Loucy (cell line): Measurements from ENCODE around the gene PRAMEF12.
"Not testable (repeated sequence)": the region's sequence is repeated elsewhere in the genome, so short reads cannot be mapped to it uniquely, and the experiment has no call there.

Experiments used
- H2AFZ ChIP-seq: fragments of 200-600 bp; sonication (generic); 2 replicates; pipeline ENCODE4 v1.6.0; 2016; ENCODE audit warnings: antibody characterized with exemption, mild to moderate bottlenecking, low read length, moderate library complexity
- H3F3A ChIP-seq: fragments of 200-600 bp; 2 replicates; pipeline ENCODE4 v1.6.0; 2016; ENCODE audit warnings: antibody characterized with exemption, low read depth, mild to moderate bottlenecking
- H3K27me3 ChIP-seq: fragments of 200-600 bp; sonication (generic); 2 replicates; pipeline ENCODE4 v1.6.1; 2014; ENCODE audit warnings: low read length, mild to moderate bottlenecking; ENCODE audit not compliant: insufficient read depth, poor library complexity, severe bottlenecking
- H3K36me3 ChIP-seq: fragments of 200-600 bp; sonication (generic); 2 replicates; pipeline ENCODE4 v1.6.1; 2016; ENCODE audit warnings: low read length; ENCODE audit not compliant: insufficient read depth
- H3K4me1 ChIP-seq: fragments of 200-600 bp; sonication (generic); 2 replicates; pipeline ENCODE4 v1.5.1; 2014; ENCODE audit warnings: low read length, mild to moderate bottlenecking; ENCODE audit not compliant: insufficient read depth, poor library complexity, severe bottlenecking
- H3K4me2 ChIP-seq: fragments of 200-600 bp; sonication (generic); 2 replicates; pipeline ENCODE4 v1.6.0; 2014; ENCODE audit warnings: antibody characterized with exemption, low read length, low read depth, mild to moderate bottlenecking; ENCODE audit not compliant: poor library complexity, severe bottlenecking
- H3K4me3 ChIP-seq: fragments of 200-600 bp; sonication (generic); 2 replicates; pipeline ENCODE4 v1.5.1; 2014; ENCODE audit warnings: low read length, mild to moderate bottlenecking, mixed read lengths; ENCODE audit not compliant: poor library complexity, severe bottlenecking
- H3K79me2 ChIP-seq: fragments of 200-600 bp; sonication (generic); 2 replicates; pipeline ENCODE4 v1.6.1; 2014; ENCODE audit warnings: low read length; ENCODE audit not compliant: insufficient read depth
- H3K9ac ChIP-seq: fragments of 200-600 bp; sonication (generic); 2 replicates; pipeline ENCODE4 v1.6.0; 2014; ENCODE audit warnings: mild to moderate bottlenecking, low read depth, low read length, moderate library complexity; ENCODE audit not compliant: poor library complexity, severe bottlenecking
- H3K9me2 ChIP-seq: fragments of 200-600 bp; sonication (generic); replicated peaks from 2 replicates; pipeline ENCODE4 v1.6.1; 2016; ENCODE audit warnings: low read depth, low read length, mixed read lengths
- H3K9me3 ChIP-seq: fragments of 200-600 bp; sonication (generic); 2 replicates; pipeline ENCODE4 v1.6.1; 2014; ENCODE audit warnings: mild to moderate bottlenecking, antibody characterized with exemption, low read length, low read depth; ENCODE audit not compliant: insufficient read depth
- H4K20me1 ChIP-seq: fragments of 200-600 bp; sonication (generic); 2 replicates; pipeline ENCODE4 v1.6.0; 2014; ENCODE audit warnings: antibody characterized with exemption, low read length, mild to moderate bottlenecking; ENCODE audit not compliant: insufficient read depth, poor library complexity, severe bottlenecking
- EZH2phosphoT487 ChIP-seq: fragments of 200-600 bp; IDR thresholded peaks from 2 replicates; pipeline ENCODE4 v1.6.1; 2018; ENCODE audit warnings: antibody characterized with exemption, mild to moderate bottlenecking, moderate library complexity, borderline replicate concordance
- TF ChIP-seq, protein P1 (sequence below): fragments of 200-600 bp; sonication (generic); conservative IDR thresholded peaks from 2 replicates; pipeline ENCODE4 v1.5.1; 2014; ENCODE audit warnings: mild to moderate bottlenecking, antibody characterized with exemption, low read length

PRAMEF12 gene

DNA sequence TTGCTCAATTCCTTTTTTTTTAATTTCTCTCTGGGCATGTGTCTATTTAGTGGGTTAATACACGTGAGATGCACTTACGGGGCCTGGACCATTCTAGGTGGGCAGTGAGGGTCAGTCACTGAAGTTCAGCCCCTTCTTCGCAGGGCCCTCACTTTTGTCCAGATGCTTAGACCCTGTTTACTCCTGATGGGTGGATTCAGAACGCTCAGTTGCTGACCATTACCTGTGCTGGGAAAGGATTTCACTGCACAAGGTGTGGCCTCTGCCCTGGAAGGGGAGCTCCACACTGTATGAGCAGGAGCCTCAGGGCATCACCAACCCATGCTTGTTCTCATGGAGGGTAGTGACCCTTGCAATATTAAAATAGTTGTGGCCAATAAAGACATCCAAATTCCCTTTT is 4.5 kb downstream of the PRAMEF12 start:
- H3K4me1 ChIP-seq = no peaks in the 10 kb centered on the region
- H3K79me2 ChIP-seq = no peaks in the 10 kb centered on the region
- H3F3A ChIP-seq = no peaks in the 10 kb centered on the region
- H2AFZ ChIP-seq = no peak overlapping the region
- TF ChIP-seq, protein P1, sequence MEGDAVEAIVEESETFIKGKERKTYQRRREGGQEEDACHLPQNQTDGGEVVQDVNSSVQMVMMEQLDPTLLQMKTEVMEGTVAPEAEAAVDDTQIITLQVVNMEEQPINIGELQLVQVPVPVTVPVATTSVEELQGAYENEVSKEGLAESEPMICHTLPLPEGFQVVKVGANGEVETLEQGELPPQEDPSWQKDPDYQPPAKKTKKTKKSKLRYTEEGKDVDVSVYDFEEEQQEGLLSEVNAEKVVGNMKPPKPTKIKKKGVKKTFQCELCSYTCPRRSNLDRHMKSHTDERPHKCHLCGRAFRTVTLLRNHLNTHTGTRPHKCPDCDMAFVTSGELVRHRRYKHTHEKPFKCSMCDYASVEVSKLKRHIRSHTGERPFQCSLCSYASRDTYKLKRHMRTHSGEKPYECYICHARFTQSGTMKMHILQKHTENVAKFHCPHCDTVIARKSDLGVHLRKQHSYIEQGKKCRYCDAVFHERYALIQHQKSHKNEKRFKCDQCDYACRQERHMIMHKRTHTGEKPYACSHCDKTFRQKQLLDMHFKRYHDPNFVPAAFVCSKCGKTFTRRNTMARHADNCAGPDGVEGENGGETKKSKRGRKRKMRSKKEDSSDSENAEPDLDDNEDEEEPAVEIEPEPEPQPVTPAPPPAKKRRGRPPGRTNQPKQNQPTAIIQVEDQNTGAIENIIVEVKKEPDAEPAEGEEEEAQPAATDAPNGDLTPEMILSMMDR = no peak
- TF ChIP-seq EZH2phosphoT487 = no peak
- no peaks in the 10 kb centered on the region for H3K36me3 ChIP-seq
- H4K20me1 ChIP-seq = no peaks in the 10 kb centered on the region
- H3K4me3 ChIP-seq = no peak overlapping the region
- H3K9me2 ChIP-seq = no peaks in the 10 kb centered on the region
- no peak overlapping the region for H3K4me2 ChIP-seq
- no peaks in the 10 kb centered on the region for H3K27me3 ChIP-seq
- H3K9me3 ChIP-seq = no peaks in the 10 kb centered on the region
- H3K9ac ChIP-seq = no peak overlapping the region

GRCh38 chr1:12778907-12779306 is 5.4 kb downstream of the PRAMEF12 start:
- Histone ChIP-seq H4K20me1 (no peaks in the 10 kb centered on the region), H2AFZ (no peak overlapping the region), H3K9me2 (no peaks in the 10 kb centered on the region), H3K4me1 (no peaks in the 10 kb centered on the region), H3K36me3 (no peaks in the 10 kb centered on the region), H3K4me2 (no peak overlapping the region), H3K9ac (no peak overlapping the region), H3K27me3 (no peaks in the 10 kb centered on the region), H3K9me3 (no peaks in the 10 kb centered on the region), H3K79me2 (no peaks in the 10 kb centered on the region), H3F3A (no peaks in the 10 kb centered on the region), H3K4me3 (no peak overlapping the region)
- no peak for TF ChIP-seq EZH2phosphoT487
- TF ChIP-seq, protein P1 = no peak

GRCh38 chr1:12781488-12781887 is 8.0 kb downstream of the PRAMEF12 start:
- H3K27me3 ChIP-seq, H3K4me3 ChIP-seq, H3K9me2 ChIP-seq, H3K4me2 ChIP-seq, H3F3A ChIP-seq, H4K20me1 ChIP-seq, H3K79me2 ChIP-seq, H3K36me3 ChIP-seq, H3K4me1 ChIP-seq, H2AFZ ChIP-seq, H3K9ac ChIP-seq, H3K9me3 ChIP-seq: not testable (repeated sequence)

- not testable (repeated sequence) for H4K20me1 ChIP-seq, H3K36me3 ChIP-seq, H3K9ac ChIP-seq, H3K79me2 ChIP-seq, H3F3A ChIP-seq, H3K4me3 ChIP-seq, H3K4me2 ChIP-seq, H3K9me2 ChIP-seq, H3K9me3 ChIP-seq, H3K4me1 ChIP-seq, H2AFZ ChIP-seq, H3K27me3 ChIP-seq
- TF ChIP-seq, protein P1 = peak; percentile 40
Measured at GRCh38 chr1:12783783-12784182, 10.2 kb downstream of the PRAMEF12 start.

GRCh38 chr1:12784729-12785128 is 11.2 kb downstream of the PRAMEF12 start:
- H3K9ac ChIP-seq, H4K20me1 ChIP-seq, H3K36me3 ChIP-seq, H3K4me1 ChIP-seq, H2AFZ ChIP-seq, H3K4me3 ChIP-seq, H3K4me2 ChIP-seq, H3F3A ChIP-seq, H3K79me2 ChIP-seq, H3K9me2 ChIP-seq, H3K27me3 ChIP-seq, H3K9me3 ChIP-seq: not testable (repeated sequence)

DNA sequence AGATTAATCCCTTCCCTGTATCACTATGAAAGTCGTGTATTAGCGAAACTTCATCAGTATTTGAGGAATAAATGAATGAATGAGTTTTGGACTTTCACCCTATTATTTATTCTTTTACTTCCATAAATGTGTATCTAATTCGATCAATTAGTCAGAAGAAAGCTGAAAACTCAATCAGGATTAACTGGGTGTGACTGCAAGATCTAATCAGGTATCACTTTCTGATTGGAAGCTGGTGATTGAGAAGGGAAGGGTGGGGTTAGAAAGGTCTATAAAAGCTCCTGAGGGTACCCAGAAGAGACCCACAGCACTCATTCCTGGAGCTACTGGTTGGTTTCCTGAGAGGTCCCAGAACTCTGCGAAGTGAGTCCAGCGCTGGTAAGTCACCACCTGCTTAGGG is 17.6 kb downstream of the PRAMEF12 start, which contains the start of gene PRAMEF1:
Gene PRAMEF1, plus strand, starts transcription at position 301 of the 400 bp plus-strand sequence. CDS start 1,831 bp downstream, outside the sequence.
- H3K4me3 ChIP-seq, H2AFZ ChIP-seq: not testable (repeated sequence)

More for the DNA sequence above, 17.6 kb downstream of the PRAMEF12 start, which contains the start of gene PRAMEF1:
- not testable (repeated sequence) for H3K9ac ChIP-seq, H4K20me1 ChIP-seq, H3K4me2 ChIP-seq, H3K79me2 ChIP-seq, H3K4me1 ChIP-seq, H3K27me3 ChIP-seq, H3K9me2 ChIP-seq, H3F3A ChIP-seq, H3K9me3 ChIP-seq, H3K36me3 ChIP-seq
